ENCODE measurements around the gene BTBD17. TPM values are rescaled to one million over a fixed set of nuclear protein-coding genes. Genes with fewer than 3 reads are reported as not detected.

Gene BTBD17
- total and polyA plus RNA-seq, 7 donors = 0.03 TPM; not detected in 6

- Histone ChIP-seq H3K9me3 (no peaks in the 10 kb centered on the region), H3K27ac (no peak overlapping the region), H3K27me3 (peaks cover 0 to 2% (median 0%) of the 10 kb centered on the region in 3 donors), H3K4me3 (no peak overlapping the region), H3K4me1 (peaks cover 0 to 14% (median 9%) of the 10 kb centered on the region in 4 donors), H3K36me3 (no peaks in the 10 kb centered on the region)
- 85 to 89% methylated on average over 3 of the region's 3 CpGs for WGBS, 2 donors
- DNase-seq = no peak
- TF ChIP-seq POLR2AphosphoS5 (IDR thresholded peaks at IDR 0.05) = no peak
- intact Hi-C loops (cut with DNase I) = no loop called here
Observed at GRCh38 chr17:74374858-74375257, 13.2 kb upstream of the BTBD17 start.

GRCh38 chr17:74373838-74374606 is 12.4 kb upstream of the BTBD17 start:
- Histone ChIP-seq H3K9me3 (no peaks in the 10 kb centered on the region), H3K27ac (peak overlapping the region in 1 of 4 donors; percentile 15), H3K4me1 (peaks cover 0 to 7% (median under 1%) of the 10 kb centered on the region in 4 donors), H3K4me3 (no peak overlapping the region), H3K27me3 (peaks cover 0 to 8% (median 0%) of the 10 kb centered on the region in 3 donors), H3K36me3 (no peaks in the 10 kb centered on the region)
- 62 to 84% methylated on average over 15 of the region's 15 CpGs for WGBS, 2 donors
- no peak for DNase-seq
- TF ChIP-seq CTCF (IDR thresholded peaks at IDR 0.05) (no peak), POLR2AphosphoS5 (IDR thresholded peaks at IDR 0.05) (peak in 1 of 4 donors; percentile 17)
- intact Hi-C loops (cut with DNase I) = no loop called here

- WGBS, 2 donors = 85 to 92% methylated on average over 9 of the region's 9 CpGs
- Histone ChIP-seq H3K27ac (no peak overlapping the region), H3K36me3 (no peaks in the 10 kb centered on the region), H3K4me1 (peaks cover 0 to 7% (median 6%) of the 10 kb centered on the region in 4 donors), H3K4me3 (no peak overlapping the region), H3K9me3 (no peaks in the 10 kb centered on the region), H3K27me3 (peaks cover 0 to 22% (median 6%) of the 10 kb centered on the region in 3 donors)
- intact Hi-C loops (cut with DNase I) = no loop called here
- TF ChIP-seq POLR2A (IDR thresholded peaks at IDR 0.05) = no peak
- no peak for TF ChIP-seq EP300 (IDR thresholded peaks at IDR 0.05)
- no peak for TF ChIP-seq POLR2AphosphoS5 (IDR thresholded peaks at IDR 0.05)
- no peak for TF ChIP-seq CTCF (IDR thresholded peaks at IDR 0.05)
- no peak for DNase-seq
Observed at GRCh38 chr17:74372426-74372825, 10.8 kb upstream of the BTBD17 start.

GRCh38 chr17:74371653-74372147 is 10.0 kb upstream of the BTBD17 start:
- TF ChIP-seq POLR2A (IDR thresholded peaks at IDR 0.05) (no peak), CTCF (IDR thresholded peaks at IDR 0.05) (no peak), POLR2AphosphoS5 (IDR thresholded peaks at IDR 0.05) (no peak), EP300 (IDR thresholded peaks at IDR 0.05) (no peak)
- no peak overlapping the region for H3K27ac ChIP-seq
- H3K27me3 ChIP-seq = peaks cover 0 to 23% (median 6%) of the 10 kb centered on the region in 3 donors
- peaks cover 0 to 7% (median 6%) of the 10 kb centered on the region in 4 donors for H3K4me1 ChIP-seq
- whole genome bisulfite sequencing, 2 donors = 95% methylated on average over 26 of the region's 26 CpGs
- intact Hi-C loops (cut with DNase I) = no loop called here
- no peak overlapping the region for H3K4me3 ChIP-seq
- H3K36me3 ChIP-seq = no peaks in the 10 kb centered on the region
- H3K9me3 ChIP-seq = no peaks in the 10 kb centered on the region
- DNase-seq = no peak

- DNase-seq = no peak
- Histone ChIP-seq H3K36me3 (no peaks in the 10 kb centered on the region), H3K4me3 (no peak overlapping the region), H3K27ac (no peak overlapping the region), H3K27me3 (peaks cover 0 to 23% (median 6%) of the 10 kb centered on the region in 3 donors), H3K9me3 (no peaks in the 10 kb centered on the region), H3K4me1 (peaks cover 0 to 7% (median 6%) of the 10 kb centered on the region in 4 donors)
- intact Hi-C loops (cut with DNase I) = no loop called here
- TF ChIP-seq POLR2AphosphoS5 (IDR thresholded peaks at IDR 0.05) = no peak
- 93% methylated on average over 17 of the region's 17 CpGs for WGBS, 2 donors
Observed at GRCh38 chr17:74369665-74370490, 8.2 kb upstream of the BTBD17 start.
